Epithelial cell of esophagus (primary cell): ENCODE data around the gene ZNF143.
A peak's percentile ranks its signal among the peaks of the same experiment; 100 is the strongest.

ENCODE experiments used
- DNase-seq: peaks from one replicate; pipeline ENCODE4 v3.0.0; 2010; ENCODE audit warnings: low read depth
- H3K4me3 ChIP-seq: 2 replicates; pipeline ENCODE4 v1.5.1; 2011; ENCODE audit warnings: mild to moderate bottlenecking, low read length, control low read depth
- CTCF ChIP-seq: IDR thresholded peaks from 2 replicates; pipeline ENCODE4 v1.5.1; 2011; ENCODE audit warnings: low read depth, mild to moderate bottlenecking, low read length, control low read depth, inconsistent platforms; ENCODE audit not compliant: insufficient read depth; ENCODE audit errors: missing control alignments

The ZNF143 gene

GRCh38 chr11:9528573-9529333, 67.9 kb downstream of the ZNF143 start:
- DNase-seq: no peak
- TF ChIP-seq CTCF: no peak
- no peak overlapping the region for H3K4me3 ChIP-seq

GRCh38 chr11:9529334-9529650, 68.5 kb downstream of the ZNF143 start:
- H3K4me3 ChIP-seq: no peak overlapping the region
- TF ChIP-seq CTCF: no peak
- no peak for DNase-seq

GRCh38 chr11:9530020-9530621, 69.3 kb downstream of the ZNF143 start:
- peak; percentile 65 for DNase-seq
- H3K4me3 ChIP-seq: no peak overlapping the region
- TF ChIP-seq CTCF: no peak

DNA sequence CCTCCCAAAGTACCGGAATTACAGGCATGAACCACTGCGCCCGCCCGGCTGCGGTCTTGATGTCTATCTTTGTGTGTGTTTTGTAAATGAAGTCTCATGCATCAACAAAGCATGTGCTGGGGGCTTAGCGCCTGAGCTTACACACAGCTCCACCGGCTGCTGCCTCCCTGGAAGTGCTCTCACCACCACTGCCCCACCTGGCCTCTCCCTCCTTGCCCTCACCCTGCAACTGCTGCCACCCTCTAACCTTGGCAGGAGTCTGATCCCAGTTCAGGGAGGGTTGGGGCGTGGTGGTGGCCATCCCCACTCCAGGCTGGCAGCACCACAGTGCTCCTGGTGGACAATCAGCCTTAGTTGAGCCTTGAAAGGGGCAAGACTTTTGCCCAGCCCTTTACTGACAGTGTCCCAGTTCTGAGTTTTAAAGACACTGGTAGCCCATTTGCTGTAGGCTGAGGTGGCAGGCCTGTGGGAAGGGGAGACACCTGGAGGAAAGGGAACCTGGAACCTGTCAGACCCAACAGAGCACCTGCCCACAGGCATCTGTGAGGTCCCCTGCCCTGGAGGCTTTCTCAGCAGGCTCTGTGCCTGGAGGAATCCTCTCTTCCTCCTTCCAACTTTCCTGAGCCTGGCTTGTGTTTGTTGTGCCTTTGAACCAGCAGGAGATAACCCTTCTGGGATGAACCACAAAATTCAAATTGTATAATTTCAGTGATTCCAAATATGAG, 70.3 kb downstream of the ZNF143 start:
- no peak for TF ChIP-seq CTCF
- no peak for DNase-seq

DNA sequence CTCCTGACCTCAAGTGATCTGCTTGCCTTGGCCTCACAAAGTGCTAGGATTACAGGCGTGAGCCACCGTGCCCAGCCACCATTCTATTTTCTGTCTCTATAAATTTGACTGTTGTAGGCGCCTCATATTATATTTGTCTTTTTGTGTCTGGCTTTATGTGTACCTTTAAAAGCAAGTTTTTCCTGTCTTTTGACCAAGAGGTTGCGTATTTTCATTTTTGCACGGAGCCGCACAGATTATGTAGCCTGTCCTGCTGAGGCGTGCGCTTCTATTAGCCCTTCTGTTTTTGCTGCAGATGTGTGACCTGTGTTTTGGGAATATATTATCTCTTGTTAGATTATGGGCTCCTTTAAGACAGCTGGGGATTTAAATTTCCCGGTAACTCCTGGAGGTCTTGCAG, 72.2 kb downstream of the ZNF143 start:
- H3K4me3 ChIP-seq: no peak overlapping the region
- no peak for DNase-seq
- no peak for TF ChIP-seq CTCF

More for the DNA sequence above, 70.3 kb downstream of the ZNF143 start:
- H3K4me3 ChIP-seq: no peak overlapping the region

GRCh38 chr11:9533736-9534473, 73.1 kb downstream of the ZNF143 start:
- H3K4me3 ChIP-seq: no peak overlapping the region
- DNase-seq: no peak
- TF ChIP-seq CTCF: no peak
